ENCODE data around the gene OR5M10.

The OR5M10 gene

GRCh38 chr11:56531856-56532255, 45.7 kb downstream of the OR5M10 start:
- Histone ChIP-seq H3K4me3 (ENCODE audit: low read length in 2 of 2) (no peak overlapping the region), H3K27me3 (ENCODE audit: control insufficient read depth in 1 of 2, insufficient read depth in 2 of 2, low read length in 2 of 2) (no peaks in the 10 kb centered on the region), H3K9me3 (ENCODE audit: control insufficient read depth in 2 of 2, low read length in 2 of 2) (no peaks in the 10 kb centered on the region), H3K36me3 (ENCODE audit: control insufficient read depth in 2 of 2, insufficient read depth in 2 of 2, low read length in 2 of 2) (no peaks in the 10 kb centered on the region), H3K4me1 (ENCODE audit: control insufficient read depth, insufficient read depth, low read length) (no peaks in the 10 kb centered on the region), H3K9ac (ENCODE audit: low read length in 2 of 2) (no peak overlapping the region), H3K27ac (ENCODE audit: low read length) (no peak overlapping the region)

All from stomach smooth muscle (tissue), 2 donors.